Caco-2 (cell line): ENCODE measurements around the gene NDUFA11. TPM values are rescaled to one million over a fixed set of nuclear protein-coding genes. Genes with fewer than 3 reads are reported as not detected.

Experiments
- BruUV-seq: library from RNA; stranded (reverse); fragments of 400-500 nt; replicated peaks from 2 replicates; lab custom pipeline; 2021; lab: Mats Ljungman, UMichigan
- CTCF ChIA-PET: fragments of 300-600 bp; sonication (Branson Sonifier 250); formaldehyde crosslinking; loops from one replicate; lab custom pipeline; 2022; ENCODE audit warnings: antibody characterized with exemption; lab: Charles Lee
- POLR2A ChIA-PET: fragments of 300-600 bp; sonication (Branson Sonifier 250); formaldehyde crosslinking; loops from one replicate; lab custom pipeline; 2022; ENCODE audit warnings: antibody characterized with exemption; lab: Charles Lee
- DNase-seq, 2 experiments: peaks; one replicate each; pipeline versions ENCODE4 v3.0.0 to v3.0.0-alpha.2; 2020 to 2022
- H3K27me3 ChIP-seq: replicated peaks from 2 replicates; pipeline ENCODE4 v1.6.0; 2011; ENCODE audit warnings: low read length; ENCODE audit not compliant: control insufficient read depth, insufficient read depth
- H3K36me3 ChIP-seq: 2 replicates; pipeline ENCODE4 v1.5.1; 2011; ENCODE audit warnings: low read length; ENCODE audit not compliant: control insufficient read depth, insufficient read depth
- H3K4me1 ChIP-seq: fragments of 250-450 bp; sonication (Bioruptor Pico); 2 replicates; pipeline ENCODE4 v1.5.1; 2020; ENCODE audit warnings: mild to moderate bottlenecking
- H3K4me3 ChIP-seq: 2 replicates; pipeline ENCODE4 v1.5.1; 2011; ENCODE audit warnings: low read depth, mild to moderate bottlenecking, control low read depth, low read length
- H3K9me3 ChIP-seq: fragments of 250-450 bp; sonication (Bioruptor Pico); 2 replicates; pipeline ENCODE4 v1.5.1; 2020; ENCODE audit warnings: mild to moderate bottlenecking, moderate library complexity
- H3K27ac Mint-ChIP-seq: one replicate; pipeline ENCODE4 v1.8.0; 2022; ENCODE audit warnings: mixed read lengths; ENCODE audit not compliant: unreplicated experiment
- H3K27me3 Mint-ChIP-seq: one replicate; pipeline ENCODE4 v1.8.0; 2022; ENCODE audit warnings: mixed read lengths; ENCODE audit not compliant: insufficient read depth, unreplicated experiment
- H3K36me3 Mint-ChIP-seq: one replicate; pipeline ENCODE4 v1.8.0; 2022; ENCODE audit warnings: mild to moderate bottlenecking, mixed read lengths; ENCODE audit not compliant: insufficient read depth, unreplicated experiment
- H3K4me1 Mint-ChIP-seq: one replicate; pipeline ENCODE4 v1.8.0; 2022; ENCODE audit warnings: low read depth, mixed read lengths; ENCODE audit not compliant: unreplicated experiment
- H3K4me3 Mint-ChIP-seq: one replicate; pipeline ENCODE4 v1.8.0; 2022; ENCODE audit warnings: mild to moderate bottlenecking, moderate library complexity, mixed read lengths; ENCODE audit not compliant: unreplicated experiment
- H3K9me3 Mint-ChIP-seq: one replicate; pipeline ENCODE4 v1.8.0; 2022; ENCODE audit warnings: mixed read lengths; ENCODE audit not compliant: unreplicated experiment
- CTCF ChIP-seq, 2 experiments: fragments of 200-600 bp in 1 of 2; IDR thresholded peaks; 1 replicate in 1 of 2; 2 replicates in 1 of 2; pipeline versions ENCODE4 v1.5.1 to v1.8.0; 2011 to 2022; ENCODE audit warnings: antibody characterized with exemption in 1 of 2, control low read depth in 1 of 2, inconsistent platforms in 1 of 2, low read depth in 1 of 2, low read length in 1 of 2, mild to moderate bottlenecking in 1 of 2, moderate library complexity in 1 of 2; ENCODE audit not compliant: insufficient read depth in 1 of 2, severe bottlenecking in 1 of 2, unreplicated experiment in 1 of 2
- intact Hi-C: fragments of 100-400 bp; cut with micrococcal nuclease; formaldehyde crosslinking; loops from one replicate; pipeline ENCODE4 v1.10.0; 2022; ENCODE audit not compliant: unreplicated experiment
- total RNA-seq: library from RNA; stranded (reverse); gene quantifications from 2 replicates; pipeline ENCODE4 v1.2.3, GENCODE V29; 2022

NDUFA11 gene
- total RNA-seq, 1 experiment from 2014 or later = 272 TPM

- H3K27me3 Mint-ChIP-seq = no peaks in the 10 kb centered on the region
- no peak overlapping the region for H3K27ac Mint-ChIP-seq
- no peak overlapping the region for H3K4me3 ChIP-seq
- POLR2A ChIA-PET = no interaction called here
- H3K27me3 ChIP-seq = no peaks in the 10 kb centered on the region
- H3K9me3 ChIP-seq = no peaks in the 10 kb centered on the region
- H3K4me1 Mint-ChIP-seq = no peaks in the 10 kb centered on the region
- peaks cover 6% of the 10 kb centered on the region for H3K36me3 ChIP-seq
- no peaks in the 10 kb centered on the region for H3K4me1 ChIP-seq
- intact Hi-C loops = no loop called here
- CTCF ChIA-PET = no interaction called here
- no TSS peak for BruUV-seq
- no peak for DNase-seq
- TF ChIP-seq CTCF (IDR thresholded peaks at IDR 0.05; ENCODE audit: insufficient read depth in 1 of 2, low read depth in 1 of 2, low read length in 1 of 2, severe bottlenecking in 1 of 2, unreplicated experiment in 1 of 2) = no peak
- no peaks in the 10 kb centered on the region for H3K9me3 Mint-ChIP-seq
- H3K36me3 Mint-ChIP-seq = peaks cover 43% of the 10 kb centered on the region
- H3K4me3 Mint-ChIP-seq = no peak overlapping the region
Measured at GRCh38 chr19:5943623-5944022, 40.0 kb upstream of the NDUFA11 start.

GRCh38 chr19:5943045-5943444 lies 39.5 kb upstream of the NDUFA11 start:
- ChIA-PET POLR2A (no interaction called here), CTCF (no interaction called here)
- Histone ChIP-seq H3K9me3 (no peaks in the 10 kb centered on the region), H3K4me1 (no peaks in the 10 kb centered on the region), H3K4me3 (no peak overlapping the region), H3K36me3 (peaks cover 6% of the 10 kb centered on the region), H3K27me3 (no peaks in the 10 kb centered on the region)
- intact Hi-C loops = no loop called here
- no peak for DNase-seq
- Mint-ChIP-seq H3K36me3 (peaks cover 49% of the 10 kb centered on the region), H3K9me3 (no peaks in the 10 kb centered on the region), H3K4me3 (no peak overlapping the region), H3K4me1 (no peaks in the 10 kb centered on the region), H3K27me3 (no peaks in the 10 kb centered on the region), H3K27ac (no peak overlapping the region)
- no peak for TF ChIP-seq CTCF (IDR thresholded peaks at IDR 0.05; ENCODE audit: insufficient read depth in 1 of 2, low read depth in 1 of 2, low read length in 1 of 2, severe bottlenecking in 1 of 2, unreplicated experiment in 1 of 2)
- no TSS peak for BruUV-seq

GRCh38 chr19:5941673-5942072 lies 38.1 kb upstream of the NDUFA11 start:
- Mint-ChIP-seq H3K9me3 (no peaks in the 10 kb centered on the region), H3K27me3 (no peaks in the 10 kb centered on the region), H3K27ac (no peak overlapping the region), H3K4me3 (no peak overlapping the region), H3K4me1 (no peaks in the 10 kb centered on the region), H3K36me3 (peaks cover 58% of the 10 kb centered on the region)
- ChIA-PET CTCF (no interaction called here), POLR2A (no interaction called here)
- no peak for DNase-seq
- H3K4me1 ChIP-seq = no peaks in the 10 kb centered on the region
- no TSS peak for BruUV-seq
- intact Hi-C loops = no loop called here
- H3K9me3 ChIP-seq = no peaks in the 10 kb centered on the region
- H3K27me3 ChIP-seq = no peaks in the 10 kb centered on the region
- H3K36me3 ChIP-seq = peaks cover 6% of the 10 kb centered on the region
- TF ChIP-seq CTCF (IDR thresholded peaks at IDR 0.05; ENCODE audit: insufficient read depth in 1 of 2, low read depth in 1 of 2, low read length in 1 of 2, severe bottlenecking in 1 of 2, unreplicated experiment in 1 of 2) = no peak
- H3K4me3 ChIP-seq = no peak overlapping the region
